NCI-H524 treated with DMSO at 0.1 percent for 48 hours (cell line): ENCODE data around the gene EXT2.

Experiments used
- DNase-seq: peaks from one replicate; lab custom pipeline; 2025; lab: John Stamatoyannopoulos, UW

EXT2 gene

DNA sequence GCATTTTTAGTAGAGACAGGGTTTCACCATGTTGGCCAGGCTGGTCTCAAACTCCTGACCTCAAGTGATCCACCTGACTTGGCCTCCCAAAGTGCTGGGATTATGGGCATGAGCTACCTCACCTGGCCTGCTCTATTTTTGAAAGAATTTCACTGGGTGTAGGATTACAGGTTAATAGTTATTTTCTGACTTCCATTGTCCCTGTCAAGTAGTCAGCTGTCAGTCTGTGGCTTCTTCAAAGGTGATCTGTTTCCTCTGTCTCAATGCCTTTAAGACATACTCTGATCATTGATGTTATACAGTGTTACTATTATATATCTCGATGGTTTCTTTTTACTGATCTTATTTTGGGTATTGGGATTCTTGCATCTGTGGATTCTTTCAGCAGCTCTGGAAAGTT lies 10.1 kb upstream of the EXT2 start:
- no peak for DNase-seq

DNA sequence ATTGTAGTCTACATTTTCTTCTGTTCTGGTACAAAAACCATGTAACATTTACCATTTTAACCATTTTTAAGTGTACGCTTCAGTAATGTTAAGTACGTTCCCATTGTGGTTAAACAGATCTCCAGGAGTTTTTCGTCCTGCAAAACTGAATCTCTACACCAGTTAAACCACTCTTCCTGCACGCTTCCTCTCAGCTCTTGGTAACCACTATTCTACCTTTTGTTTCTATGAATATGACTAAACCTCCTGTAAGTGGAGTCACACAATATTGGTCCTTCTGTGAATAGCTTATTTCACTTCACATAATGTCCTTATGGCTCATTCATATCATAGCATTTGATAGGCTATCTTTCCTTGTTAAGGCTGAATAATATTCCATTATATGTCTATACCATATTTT lies 7.1 kb upstream of the EXT2 start:
- no peak for DNase-seq

DNA sequence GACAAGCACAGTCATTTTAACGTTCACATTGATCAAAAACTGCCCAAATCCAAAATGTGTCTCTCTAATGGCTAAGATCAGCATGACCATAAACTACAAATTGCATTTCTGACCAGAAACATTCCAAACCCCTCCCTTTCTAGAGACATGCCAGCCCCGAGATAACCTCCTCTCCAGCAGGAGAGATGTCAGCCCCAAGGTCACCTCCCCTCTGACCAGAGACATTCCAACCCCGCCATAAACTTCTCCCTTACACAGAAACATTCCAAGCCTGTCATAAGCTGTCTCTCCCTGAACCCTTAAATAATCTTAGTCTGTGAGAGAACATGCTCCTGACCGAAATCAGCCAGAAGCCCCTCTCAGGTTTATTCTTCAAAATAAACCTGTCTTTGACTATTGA lies 6.6 kb upstream of the EXT2 start:
- DNase-seq = no peak

DNA sequence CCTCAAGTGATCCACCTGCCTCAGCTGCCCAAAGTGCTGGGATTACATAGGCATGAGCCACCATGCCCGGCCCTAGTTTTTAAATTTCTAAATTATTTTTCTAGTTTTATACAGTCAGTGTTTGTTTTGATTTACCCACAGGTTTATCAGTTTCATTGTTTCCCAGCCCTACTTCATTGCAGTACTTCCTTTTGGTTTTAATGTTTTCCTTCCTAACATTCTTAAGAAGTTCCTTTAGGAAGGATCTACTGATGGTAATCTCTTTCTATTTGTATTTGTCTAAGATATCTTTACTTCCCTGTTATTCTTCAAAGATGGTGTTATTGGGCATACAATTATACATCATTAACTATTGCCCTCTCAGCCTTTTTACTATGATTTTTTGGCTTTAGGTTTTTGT lies 4.9 kb upstream of the EXT2 start:
- no peak for DNase-seq

DNA sequence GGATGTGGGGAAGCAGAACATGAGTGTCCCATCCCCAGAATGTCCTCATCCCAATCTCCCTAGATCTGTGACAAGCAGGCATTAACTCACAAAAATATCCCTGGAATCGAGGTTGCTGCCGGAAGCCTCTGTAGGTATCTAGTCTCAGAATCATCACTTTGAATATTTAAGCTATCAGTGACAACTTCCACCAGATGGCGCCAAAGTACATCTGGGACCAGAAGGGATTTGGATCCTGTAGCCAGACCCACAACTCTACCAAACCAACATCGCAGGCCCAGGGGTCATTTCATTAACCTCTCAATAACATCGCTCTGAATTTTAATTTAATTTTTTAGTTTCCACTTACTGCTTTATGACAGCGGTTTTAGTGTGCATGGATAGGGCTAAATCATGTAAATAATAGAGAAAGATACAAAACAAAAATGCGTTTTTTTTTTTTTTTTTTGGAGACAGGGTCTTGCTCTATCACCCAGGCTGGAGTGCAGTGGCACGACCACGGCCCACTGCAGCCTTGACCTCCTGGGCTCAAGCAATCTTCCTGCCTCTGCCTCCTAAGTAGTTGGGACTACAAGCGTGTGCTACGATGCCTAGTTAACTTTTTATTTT lies 1.1 kb upstream of the EXT2 start:
- DNase-seq = peak; percentile 43

DNA sequence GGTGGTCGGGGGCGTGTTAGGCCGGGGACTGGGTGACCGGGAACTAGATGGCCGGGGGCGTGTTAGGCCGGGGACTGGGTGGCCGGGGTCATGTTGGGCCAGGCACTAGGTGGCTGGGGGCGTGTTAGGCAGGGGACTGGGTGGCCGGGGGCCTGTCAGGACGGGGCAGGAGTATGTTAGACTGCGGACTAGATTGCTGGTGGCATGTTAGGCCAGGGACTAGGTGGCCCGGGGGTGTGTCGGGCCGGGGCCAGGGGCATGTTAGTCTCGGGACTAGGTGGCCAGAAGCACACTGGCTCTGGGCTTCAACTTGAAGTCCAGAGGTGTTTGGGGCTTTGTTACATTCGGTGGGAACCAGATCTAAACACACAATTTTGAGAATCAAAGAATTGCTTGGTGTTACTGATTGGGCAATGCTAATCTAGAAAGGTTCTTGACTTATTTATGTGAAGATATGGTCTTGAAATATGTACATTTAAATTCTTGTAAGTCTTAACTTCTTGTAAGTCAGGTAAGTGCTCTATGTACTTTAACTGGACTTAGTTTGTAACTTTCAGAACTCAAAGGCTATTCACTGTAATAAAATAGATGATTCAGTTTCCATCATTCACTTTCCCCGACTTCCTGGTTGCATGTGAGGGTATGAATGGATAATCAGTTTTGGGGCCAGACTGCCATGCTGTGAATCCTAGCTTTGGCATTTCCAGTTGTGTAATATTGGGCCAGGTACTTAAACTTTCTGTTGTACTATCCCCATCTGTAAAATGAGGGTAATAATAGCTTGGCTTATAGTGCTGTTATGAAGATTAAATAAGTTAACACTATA lies 1.1 kb downstream of the EXT2 start:
- DNase-seq = no peak

DNA sequence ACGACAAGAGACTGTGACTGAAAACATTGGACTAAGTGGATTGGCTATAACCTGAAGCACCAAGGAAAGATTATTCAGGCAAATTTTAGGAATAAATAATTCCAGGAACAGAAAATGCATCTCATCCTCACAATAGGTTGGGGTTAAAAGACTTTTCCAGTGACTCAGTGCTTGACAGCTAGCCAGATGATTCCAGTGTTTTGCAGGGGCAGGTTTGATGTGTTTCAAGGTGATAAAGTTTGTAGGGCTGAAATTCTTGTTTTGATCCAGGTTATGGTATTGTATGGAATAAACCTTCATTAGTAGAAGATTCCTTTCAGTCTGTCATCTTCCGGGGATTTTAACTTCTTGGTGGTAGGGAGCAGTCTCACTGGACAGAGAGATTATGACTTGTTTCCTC lies 2.3 kb downstream of the EXT2 start:
- DNase-seq = no peak

DNA sequence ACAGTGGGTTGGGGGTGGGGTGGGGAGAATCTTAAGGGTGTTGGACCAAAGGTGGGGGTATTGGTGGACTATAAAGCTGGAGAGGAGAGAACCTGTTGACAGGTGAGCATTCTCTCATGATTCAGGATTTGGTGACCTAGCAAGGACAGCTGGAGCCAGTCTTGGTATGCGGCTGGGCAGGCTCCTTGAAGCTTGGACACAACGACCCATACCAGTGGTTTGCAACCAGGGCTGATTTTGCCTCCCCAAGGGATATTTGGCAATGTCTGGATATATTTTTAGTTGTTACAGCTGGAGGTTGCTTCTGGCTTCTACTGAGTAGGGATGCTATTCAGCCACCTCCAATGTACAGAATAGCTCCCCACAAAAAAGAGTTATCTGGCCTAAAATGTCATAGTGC lies 5.6 kb downstream of the EXT2 start:
- DNase-seq = no peak

DNA sequence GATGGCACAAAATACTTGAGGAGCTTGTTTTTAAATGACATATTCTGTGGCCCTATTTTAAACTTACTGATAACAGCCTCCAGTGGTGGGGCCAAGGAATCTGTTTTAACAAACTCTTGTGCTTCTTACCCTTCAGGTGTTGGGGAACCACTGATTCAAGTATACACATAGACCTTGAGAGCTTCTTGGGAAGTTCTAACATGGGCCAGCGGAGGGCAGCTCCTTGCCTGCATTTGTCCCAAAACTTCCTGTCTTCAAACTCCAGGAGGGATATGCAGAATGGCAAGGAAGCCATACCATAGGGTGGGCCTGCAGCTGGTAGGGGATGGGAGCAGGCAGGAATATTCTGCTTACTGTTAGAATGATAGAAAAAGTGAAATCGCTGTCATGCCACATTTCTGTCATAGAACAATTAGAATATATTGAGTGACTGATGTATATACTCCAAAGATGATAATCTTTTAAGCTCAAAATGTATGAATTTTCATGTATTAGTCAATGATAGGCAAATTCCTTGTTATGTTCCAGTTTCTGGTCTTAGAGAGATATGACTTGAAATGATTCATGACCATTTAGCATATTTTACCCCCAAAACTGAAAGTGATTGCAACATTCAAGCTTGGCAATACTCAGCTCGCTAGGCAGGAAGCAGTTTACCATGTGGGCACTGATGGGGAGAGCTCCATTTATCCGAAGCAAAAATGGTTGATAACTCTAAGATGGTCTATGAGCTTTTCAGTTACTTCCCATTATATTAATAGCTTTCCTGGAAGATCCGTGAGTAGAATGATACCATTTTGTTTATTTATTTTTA lies 9.2 kb downstream of the EXT2 start:
- DNase-seq = no peak

DNA sequence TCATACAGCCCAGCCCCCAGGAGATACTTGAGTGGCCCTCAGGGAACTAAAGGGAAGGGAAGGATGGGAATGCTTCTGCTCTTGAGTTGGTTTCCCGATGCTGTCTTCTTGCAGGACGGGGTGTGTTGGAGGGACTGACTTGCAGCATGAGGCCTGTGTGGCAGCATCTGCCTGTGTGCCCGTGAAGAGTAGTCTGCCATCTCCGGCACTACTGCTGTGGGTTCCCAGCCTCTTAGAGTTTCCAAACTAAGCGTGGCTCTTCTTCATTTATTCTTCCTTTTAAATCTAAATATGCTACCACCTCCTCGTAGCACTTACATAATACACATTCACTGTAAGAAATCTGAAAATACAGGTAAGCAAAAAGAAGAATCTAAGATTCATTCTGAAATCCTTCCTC lies 12.8 kb downstream of the EXT2 start:
- DNase-seq = no peak

DNA sequence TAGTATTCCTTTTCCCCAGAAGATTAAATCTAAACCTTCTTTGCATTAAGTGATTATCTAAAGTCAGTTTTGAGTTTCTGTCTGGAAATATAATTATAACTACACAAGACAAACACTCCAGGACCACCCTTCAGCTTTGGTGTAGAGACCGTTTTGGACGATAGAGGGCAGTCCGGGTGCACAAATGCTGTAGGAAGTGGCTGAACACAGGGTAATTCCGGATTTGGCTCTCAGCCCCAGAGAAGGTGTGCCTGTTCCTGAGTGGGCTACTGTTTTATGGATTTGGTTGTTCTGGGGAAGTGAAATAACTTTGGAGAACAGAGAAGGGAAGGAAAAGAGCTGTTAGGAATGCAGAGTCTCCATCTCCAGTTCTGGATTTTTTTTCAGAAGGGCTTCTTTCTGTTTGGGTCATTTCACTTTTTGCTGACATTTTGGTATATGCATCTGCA lies 14.8 kb downstream of the EXT2 start:
- DNase-seq = no peak

DNA sequence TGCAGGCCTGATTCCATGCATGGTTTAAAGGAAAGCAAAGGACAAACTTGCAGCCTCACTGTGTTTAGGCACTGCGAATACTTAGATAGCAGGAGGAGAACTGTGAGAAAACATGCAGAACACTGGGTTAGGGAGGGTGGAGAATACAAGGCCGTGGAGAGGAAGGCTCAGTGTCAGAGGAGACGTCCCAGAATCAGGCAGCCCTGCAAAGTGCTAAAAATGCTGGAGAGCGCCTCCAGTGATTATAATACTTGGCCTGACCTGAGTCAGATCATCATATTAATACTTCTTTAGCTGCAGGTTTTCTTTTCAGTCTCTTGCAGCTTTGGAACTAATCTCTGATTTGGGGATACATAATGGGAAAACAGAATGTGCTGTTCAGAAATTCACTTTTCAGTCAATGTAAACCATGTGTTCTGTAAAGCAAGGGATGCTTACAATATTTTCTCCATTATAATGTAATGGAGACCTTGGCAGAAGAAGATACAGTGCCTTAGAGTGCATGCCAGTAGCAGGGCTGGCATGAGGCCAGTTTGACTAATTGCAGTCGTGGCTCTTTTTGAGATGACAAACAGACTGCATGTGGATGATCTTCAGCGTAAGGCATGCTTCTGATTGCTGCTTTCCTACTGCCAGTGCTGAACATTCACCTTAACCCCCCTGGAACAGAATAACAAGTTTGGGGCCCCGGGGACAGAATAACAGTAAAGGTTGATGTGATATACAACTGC lies 16.8 kb downstream of the EXT2 start:
- DNase-seq = no peak

DNA sequence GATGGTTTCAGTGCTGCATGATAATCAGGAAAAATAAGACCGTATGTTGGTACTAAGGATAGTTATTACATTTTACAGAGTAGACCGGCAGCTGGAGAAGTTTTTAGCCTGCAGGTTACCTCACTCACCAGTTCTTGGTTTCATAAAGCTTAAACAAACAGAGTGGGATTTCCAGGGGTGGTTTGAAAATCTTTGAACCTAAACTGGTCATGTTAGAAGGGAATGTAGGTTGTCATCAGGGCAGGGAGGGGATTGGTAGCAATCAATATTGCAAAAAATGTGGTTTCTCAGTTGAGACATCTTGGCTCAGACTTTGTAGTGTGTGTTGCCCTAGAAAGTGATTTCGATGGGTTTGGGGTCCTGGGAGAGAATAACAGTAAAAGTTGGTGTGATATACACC lies 17.5 kb downstream of the EXT2 start:
- DNase-seq = no peak

DNA sequence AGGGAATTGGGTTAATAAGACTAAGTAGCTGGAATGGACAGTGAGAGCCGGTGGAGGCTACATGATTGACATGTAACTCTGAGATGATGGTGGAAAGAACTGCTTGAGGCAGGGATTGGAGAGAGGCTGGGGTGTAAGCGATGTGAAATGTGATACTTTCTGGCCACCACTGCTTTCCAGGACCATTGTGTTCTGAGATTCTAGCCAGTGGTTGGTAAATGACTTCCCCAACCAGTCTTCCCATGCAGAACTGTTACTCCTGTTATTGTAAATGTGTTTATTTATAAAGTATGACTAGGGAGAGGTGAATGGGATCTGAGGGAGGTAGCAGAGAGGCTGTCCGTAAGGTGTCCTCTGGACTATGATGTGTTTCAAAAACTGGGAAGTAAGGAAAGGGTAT lies 18.1 kb downstream of the EXT2 start:
- DNase-seq = no peak

DNA sequence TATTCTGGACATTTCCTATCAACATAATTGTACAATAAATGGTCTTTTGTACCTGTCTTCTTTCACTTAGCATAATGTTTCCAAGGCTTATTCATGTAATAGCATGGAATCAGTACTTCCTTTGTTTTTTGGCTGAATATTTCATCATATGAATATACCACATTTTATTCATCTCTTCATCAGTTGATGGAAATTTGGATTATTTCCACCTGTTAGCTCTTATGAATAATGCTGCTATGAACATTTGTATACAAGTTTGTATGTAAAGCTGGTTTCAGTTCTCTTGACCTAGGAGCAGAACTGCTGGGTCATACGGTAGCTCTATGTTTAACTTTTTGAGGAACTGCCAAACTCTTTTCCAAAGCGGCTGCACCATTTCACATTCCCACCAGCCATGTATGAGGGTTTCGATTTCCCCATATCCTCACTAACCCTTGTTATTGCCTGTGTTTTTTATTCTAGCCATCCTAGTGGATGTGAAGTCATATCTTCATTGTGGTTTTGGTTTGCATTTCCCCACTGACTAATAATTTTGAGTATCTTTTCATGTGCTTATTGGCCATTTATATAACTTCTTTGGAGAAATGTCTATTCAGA lies 20.9 kb downstream of the EXT2 start:
- DNase-seq = no peak

DNA sequence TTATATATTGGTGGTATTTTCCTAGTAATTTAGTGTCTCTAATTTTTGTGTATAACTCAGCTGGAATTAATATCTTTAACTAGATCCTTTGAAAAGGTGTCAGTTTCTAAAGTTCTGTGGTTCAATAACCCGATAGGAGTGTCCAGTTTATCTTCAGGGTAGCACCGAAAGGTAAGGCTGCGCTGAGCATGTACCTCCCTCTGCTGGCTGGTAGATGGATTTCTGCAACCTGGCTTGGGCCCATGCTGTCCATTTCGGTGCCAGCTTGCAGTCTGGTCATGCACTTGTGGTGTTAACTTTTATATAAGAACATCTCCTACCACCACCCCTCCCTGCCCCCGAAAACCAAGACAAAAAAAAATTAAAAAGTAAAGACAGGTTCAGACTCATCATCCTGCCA lies 24.7 kb downstream of the EXT2 start:
- no peak for DNase-seq

DNA sequence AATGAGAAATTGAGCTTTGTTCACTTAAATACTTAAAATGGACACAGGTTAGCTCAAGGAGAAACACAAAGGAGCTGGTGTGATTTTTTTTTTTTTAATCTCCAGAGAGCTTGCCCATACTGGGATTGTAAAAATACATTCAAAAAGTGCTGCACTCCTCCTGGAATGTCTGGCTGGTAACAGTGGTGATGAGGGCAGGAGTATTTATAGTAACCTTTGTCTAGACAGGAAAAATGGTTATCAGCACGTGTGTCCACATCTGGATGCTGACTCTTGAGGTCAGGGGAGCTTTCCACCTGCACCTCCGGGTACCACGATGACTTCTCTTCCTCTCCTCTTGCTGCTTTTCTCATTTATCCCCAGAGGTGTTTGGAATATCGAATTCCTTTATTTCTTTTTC lies 30.1 kb downstream of the EXT2 start:
- no peak for DNase-seq

DNA sequence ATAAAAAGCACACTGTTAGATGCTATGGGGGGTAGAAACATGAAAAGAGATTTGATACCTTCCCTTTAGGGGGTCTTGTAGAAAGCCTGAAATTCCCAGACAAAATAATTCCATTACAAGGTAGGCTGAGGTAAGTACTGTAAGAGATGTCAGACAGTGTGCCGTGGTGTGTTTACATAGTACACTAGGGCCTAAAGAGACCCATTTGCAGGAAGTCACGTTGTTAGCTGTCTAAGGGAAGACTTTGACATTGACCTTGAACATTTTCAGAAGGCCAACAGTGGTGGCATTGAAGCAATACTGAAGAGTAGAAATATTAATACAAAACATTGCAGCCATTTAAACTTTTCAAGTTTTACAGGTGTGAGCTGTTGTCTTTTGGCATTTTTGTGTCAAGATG lies 30.8 kb downstream of the EXT2 start:
- DNase-seq = no peak

DNA sequence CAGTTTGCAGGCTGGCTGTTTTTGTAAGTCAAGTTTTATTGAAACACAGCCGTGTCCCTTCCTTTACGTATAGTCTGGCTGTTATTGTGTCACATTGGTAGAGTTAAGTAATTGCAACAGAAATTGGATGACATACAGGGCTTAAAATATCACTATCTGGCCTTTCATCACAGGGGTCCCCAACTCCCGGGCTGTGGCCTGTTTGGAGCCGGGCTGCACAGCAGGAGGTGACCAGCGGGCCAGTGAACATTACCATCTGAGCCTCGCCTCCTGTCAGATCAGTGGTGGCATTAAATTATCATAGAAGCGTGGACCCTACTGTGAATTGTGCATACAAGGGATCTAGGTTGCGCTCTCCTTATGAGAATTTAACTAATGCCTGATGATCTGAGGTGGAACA lies 31.7 kb downstream of the EXT2 start:
- DNase-seq = no peak

DNA sequence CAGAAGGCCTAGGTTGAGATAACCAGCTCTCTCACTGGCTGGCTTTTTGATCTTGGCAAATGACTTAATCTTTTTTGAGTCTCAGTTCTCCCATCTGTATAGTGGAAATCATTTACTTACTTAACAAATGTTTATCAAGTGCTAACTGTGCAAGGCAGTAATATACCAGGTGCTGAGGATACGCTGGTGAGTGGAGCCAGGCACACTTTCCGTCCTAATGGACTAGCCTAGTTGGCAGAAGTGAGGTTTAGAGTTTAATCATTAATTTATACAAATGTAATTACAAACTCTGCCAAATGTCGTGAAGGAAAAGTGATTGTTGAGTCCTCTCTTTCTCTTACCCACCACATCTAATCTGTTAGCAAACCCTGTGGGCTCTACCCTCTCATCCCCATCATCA lies 33.3 kb downstream of the EXT2 start:
- DNase-seq = no peak

DNA sequence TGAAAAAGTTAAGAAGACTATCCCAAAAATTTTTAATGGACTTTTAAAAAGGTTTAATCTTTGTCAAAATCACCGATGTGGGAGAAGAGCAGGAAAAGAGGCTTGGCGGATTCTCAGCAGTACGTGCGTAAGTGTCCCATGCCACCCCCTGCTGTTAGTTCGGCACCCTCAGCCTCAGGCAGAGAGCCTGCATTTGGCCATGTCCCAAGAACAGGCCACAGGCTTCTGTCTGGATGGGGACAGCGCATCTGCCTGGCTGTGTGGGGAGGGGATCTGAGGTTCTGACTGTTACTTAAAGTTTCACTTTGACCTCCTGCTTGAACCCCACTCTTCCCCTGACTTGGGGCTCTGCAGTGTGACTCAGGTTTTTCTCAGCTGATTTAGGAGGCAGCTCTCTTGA lies 35.3 kb downstream of the EXT2 start:
- no peak for DNase-seq

DNA sequence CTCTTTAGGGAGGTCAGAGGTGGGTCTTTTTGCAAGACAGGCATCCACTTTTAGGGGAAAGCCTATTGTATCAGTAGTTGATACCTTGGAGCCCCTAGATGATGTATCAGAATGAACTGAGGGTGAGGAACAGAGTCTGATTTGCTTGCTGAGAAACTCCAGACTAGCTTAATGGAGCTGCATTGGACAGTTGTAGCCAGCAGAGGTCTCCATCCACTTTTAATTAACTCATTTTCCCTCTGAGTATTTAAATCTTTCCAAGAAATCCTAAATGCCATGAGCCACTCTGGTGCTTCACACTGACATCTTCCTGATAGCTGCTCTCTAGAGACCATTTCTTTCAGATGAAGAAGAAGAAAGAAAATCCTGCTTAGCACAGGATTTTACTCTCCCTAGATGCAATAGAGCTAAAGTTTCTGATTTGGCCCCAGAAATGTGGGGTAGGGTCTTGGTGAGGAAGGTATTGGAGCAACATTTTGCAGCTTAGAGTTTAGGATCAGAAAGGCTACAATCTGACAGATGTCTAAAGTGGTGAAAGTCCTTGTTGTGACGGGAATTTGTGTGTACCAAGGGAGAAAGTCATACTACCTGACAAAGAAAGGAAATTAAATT lies 38.0 kb downstream of the EXT2 start:
- no peak for DNase-seq
